Astrocyte of the cerebellum (primary cell): ENCODE measurements around the gene MYRIP.
A peak's percentile ranks its signal among the peaks of the same experiment; 100 is the strongest.

ENCODE experiments used
- DNase-seq: peaks from one replicate; pipeline ENCODE4 v3.0.0-alpha.2; 2011; ENCODE audit warnings: low read depth
- H3K4me3 ChIP-seq: 2 replicates; pipeline ENCODE4 v1.5.1; 2011; ENCODE audit warnings: mild to moderate bottlenecking, low read depth, low read length, moderate library complexity
- CTCF ChIP-seq: IDR thresholded peaks from 2 replicates; pipeline ENCODE4 v1.5.1; 2012; ENCODE audit warnings: low read length, low read depth, moderate library complexity, mild to moderate bottlenecking; ENCODE audit errors: missing control alignments
- in situ Hi-C: cut with HindIII; loops from 2 replicates; pipeline ENCODE4 v1.10.0; 2017; ENCODE audit warnings: low sequenced_read_pairs

Gene MYRIP

DNA sequence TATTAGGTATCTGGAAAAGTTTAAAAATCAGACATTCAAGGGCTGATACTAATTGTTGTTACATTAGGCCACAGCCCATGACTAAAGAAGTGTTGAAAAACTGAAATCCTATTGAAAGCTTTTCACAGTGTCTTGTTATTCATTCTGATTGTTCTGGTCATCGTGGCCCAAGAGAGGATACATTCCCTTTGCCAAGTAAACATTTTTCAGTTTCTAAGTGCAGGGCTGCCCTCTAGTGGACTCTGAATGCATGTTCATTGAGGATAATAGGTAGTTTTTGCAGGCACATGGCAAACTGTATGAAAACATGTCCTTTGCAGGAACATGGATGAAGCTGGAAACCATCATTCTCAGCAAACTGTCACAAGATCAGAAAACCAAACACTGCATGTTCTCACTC is 181.1 kb downstream of the MYRIP start:
- in situ Hi-C loops, result no loop called here
- peak; percentile 24 for DNase-seq
- peak; percentile 50 for TF ChIP-seq CTCF

DNA sequence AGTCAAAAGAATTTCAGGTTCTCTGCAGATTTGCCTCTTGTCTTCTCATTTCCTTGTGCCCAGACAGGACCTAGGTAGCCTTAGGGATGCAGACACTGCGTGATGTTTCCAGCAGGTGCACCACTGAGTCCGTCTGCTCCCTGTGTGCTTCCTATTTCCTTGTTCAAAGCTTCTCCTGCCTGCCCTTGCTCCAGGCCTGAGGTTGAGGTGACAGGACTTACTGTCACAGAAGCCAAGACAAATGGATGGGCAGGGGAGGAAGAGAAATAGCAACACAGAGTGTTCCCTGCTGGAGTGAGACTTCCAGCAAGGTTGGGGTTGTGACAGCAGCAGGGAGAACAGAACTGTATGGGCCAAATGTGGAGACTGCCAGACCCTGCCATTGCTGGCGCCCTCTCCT is 199.4 kb downstream of the MYRIP start:
- H3K4me3 ChIP-seq, result no peak overlapping the region
- TF ChIP-seq CTCF, result no peak
- in situ Hi-C loops, result no loop called here
- DNase-seq, result no peak

More for the DNA sequence above, 181.1 kb downstream of the MYRIP start:
- H3K4me3 ChIP-seq, result no peak overlapping the region

- no peak for DNase-seq
- TF ChIP-seq CTCF, result no peak
- in situ Hi-C loops, result no loop called here
- H3K4me3 ChIP-seq, result no peak overlapping the region
These were observed 200.6 kb downstream of the MYRIP start for GRCh38 chr3:40009991-40010390.

- H3K4me3 ChIP-seq, result no peak overlapping the region
- in situ Hi-C loops, result no loop called here
- DNase-seq, result no peak
- TF ChIP-seq CTCF, result no peak
These were observed 203.0 kb downstream of the MYRIP start for GRCh38 chr3:40012381-40012780.

DNA sequence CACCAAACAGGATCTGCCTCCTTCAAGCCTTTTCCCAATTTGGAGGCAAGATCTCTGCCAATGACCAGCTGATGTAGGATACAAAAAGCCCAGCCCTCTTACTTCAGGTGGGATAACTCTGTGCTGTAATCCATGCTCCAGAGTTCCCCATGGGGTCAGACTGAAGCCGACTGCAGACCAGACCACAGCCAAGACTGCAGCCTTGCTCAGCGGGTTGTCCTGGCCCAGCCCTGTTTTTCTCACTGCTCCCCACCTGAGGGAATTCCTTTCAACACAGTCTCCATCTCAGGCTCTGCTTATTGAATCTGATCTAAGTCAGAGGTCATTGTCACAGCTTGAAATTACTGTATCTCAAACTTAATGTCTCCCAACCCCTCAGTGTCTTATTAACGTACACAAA is 207.0 kb downstream of the MYRIP start:
- H3K4me3 ChIP-seq, result no peak overlapping the region
- TF ChIP-seq CTCF, result no peak
- no peak for DNase-seq
- in situ Hi-C loops, result no loop called here

DNA sequence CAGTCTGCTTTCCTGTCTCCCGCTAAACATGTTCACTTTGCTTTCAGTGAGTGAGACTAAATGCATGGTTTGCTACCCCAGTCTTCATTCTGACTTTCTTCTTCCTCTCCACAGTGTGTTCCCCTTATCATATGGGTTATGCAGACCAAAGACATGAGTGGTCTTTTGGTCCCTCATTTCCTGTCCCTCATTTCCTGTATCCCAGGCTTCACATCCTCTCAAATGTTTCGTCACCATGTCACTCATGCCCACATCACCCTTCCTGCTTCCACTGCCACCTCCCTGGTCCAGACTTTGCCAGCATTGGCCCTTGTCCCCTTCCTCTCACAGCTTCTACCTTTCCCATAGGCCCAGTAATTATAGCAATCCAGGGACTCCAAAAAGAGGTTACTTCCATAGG is 209.0 kb downstream of the MYRIP start:
- in situ Hi-C loops, result no loop called here
- TF ChIP-seq CTCF, result no peak
- no peak for DNase-seq
- no peak overlapping the region for H3K4me3 ChIP-seq

- in situ Hi-C loops, result no loop called here
- no peak overlapping the region for H3K4me3 ChIP-seq
- no peak for TF ChIP-seq CTCF
- no peak for DNase-seq
These were observed 210.0 kb downstream of the MYRIP start for GRCh38 chr3:40019376-40019775.
